ENCODE measurements around the gene ITGA11.

DNA sequence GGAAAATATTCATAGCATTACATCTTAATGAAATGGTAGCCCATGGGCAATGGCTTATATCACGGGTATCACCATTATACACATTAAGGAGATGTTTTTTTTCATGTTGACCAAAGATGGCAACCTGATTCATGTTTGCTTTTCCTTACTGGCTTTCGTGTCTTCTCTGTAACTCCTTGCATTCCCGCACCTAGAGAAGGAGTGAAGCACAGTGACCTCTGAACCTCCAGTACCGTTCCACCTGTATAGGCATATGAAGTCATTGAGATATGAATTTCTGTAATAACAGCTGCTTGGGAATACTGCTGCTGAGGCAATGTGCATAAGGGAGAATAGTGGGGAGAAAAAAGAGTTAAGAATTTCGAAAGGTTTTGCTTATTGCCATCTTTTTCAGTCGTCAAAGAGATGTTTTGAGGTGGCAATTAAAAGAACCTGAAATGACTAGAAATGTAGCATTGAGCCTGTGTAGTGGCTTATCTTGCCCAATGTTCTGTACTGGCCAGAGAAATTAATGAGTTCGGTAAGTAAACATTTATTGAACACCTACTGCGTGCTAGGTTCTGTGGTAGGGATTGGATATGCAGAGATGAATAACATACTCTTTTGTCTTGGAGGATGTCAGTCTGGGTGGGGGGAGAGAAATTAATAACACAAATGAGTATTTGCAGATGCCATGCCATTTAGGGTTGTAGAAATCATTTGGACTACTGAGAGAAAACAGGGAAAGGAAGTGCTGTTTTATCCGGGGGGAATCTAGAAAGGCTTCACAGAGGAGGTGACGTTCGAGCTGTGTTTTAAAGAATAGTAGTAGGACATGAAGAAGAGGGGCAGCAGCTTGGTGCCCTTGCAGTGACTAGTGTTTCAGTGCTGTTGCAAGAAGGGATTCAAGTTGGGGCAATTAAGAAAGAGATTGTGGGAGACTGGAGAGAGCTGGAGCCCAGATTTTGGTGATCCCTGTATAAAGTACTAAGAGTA lies 151.9 kb downstream of the ITGA11 start:
- TF ChIP-seq POLR2AphosphoS5 (IDR thresholded peaks at IDR 0.05) (no peak), POLR2A (IDR thresholded peaks at IDR 0.05) (no peak), EP300 (IDR thresholded peaks at IDR 0.05) (no peak)
- TF ChIP-seq, protein P1, sequence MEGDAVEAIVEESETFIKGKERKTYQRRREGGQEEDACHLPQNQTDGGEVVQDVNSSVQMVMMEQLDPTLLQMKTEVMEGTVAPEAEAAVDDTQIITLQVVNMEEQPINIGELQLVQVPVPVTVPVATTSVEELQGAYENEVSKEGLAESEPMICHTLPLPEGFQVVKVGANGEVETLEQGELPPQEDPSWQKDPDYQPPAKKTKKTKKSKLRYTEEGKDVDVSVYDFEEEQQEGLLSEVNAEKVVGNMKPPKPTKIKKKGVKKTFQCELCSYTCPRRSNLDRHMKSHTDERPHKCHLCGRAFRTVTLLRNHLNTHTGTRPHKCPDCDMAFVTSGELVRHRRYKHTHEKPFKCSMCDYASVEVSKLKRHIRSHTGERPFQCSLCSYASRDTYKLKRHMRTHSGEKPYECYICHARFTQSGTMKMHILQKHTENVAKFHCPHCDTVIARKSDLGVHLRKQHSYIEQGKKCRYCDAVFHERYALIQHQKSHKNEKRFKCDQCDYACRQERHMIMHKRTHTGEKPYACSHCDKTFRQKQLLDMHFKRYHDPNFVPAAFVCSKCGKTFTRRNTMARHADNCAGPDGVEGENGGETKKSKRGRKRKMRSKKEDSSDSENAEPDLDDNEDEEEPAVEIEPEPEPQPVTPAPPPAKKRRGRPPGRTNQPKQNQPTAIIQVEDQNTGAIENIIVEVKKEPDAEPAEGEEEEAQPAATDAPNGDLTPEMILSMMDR (IDR thresholded peaks at IDR 0.05): no peak

Data from suprapubic skin (tissue), 4 donors.